ENCODE measurements around the gene TMEM130. TPM values are rescaled to one million over a fixed set of nuclear protein-coding genes. Genes with fewer than 3 reads are reported as not detected.

The TMEM130 gene
- total and polyA plus RNA-seq, 4 donors, result 0.34 to 1.5 (median 0.60) TPM

DNA sequence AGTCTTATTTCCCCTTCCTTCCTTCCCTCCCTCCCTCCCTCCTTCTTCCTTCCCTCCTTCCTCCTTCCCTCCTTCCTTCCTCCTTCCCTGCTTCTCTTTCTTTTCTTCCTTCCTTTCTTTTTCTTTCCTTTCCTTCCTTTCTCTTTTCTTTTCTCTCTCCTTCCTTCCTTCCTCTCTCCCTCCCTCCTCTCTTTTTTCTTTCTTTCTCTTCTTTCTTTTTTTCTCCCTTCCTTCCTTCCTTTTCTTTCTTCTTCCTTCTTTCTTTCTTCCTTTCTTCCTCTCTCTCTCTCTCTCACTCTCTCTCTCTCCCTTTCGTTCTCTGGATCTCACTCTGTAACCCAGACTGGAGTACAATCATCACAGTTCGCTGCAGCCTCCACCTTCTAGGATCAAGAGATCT is 6.2 kb downstream of the TMEM130 start:
- whole genome bisulfite sequencing, 2 donors, result 91 to 93% methylated on average over 2 of the region's 2 CpGs
- Histone ChIP-seq H3K36me3 (ENCODE audit: control insufficient read depth in 4 of 4, insufficient read depth in 4 of 4, low read length in 4 of 4) (no peaks in the 10 kb centered on the region), H3K9me3 (ENCODE audit: control insufficient read depth in 4 of 4, insufficient read depth in 3 of 4, low read length in 3 of 4) (no peaks in the 10 kb centered on the region), H3K9ac (ENCODE audit: insufficient read depth in 1 of 2, low read length in 2 of 2) (no peak overlapping the region), H3K4me1 (ENCODE audit: control insufficient read depth in 5 of 5, insufficient read depth in 5 of 5, low read length in 5 of 5) (no peaks in the 10 kb centered on the region), H3K27ac (ENCODE audit: low read depth in 1 of 2, low read length in 1 of 2) (no peak overlapping the region), H3K4me3 (no peak overlapping the region), H3K27me3 (ENCODE audit: control insufficient read depth in 3 of 3, insufficient read depth in 3 of 3, low read length in 2 of 3) (peaks cover 0 to 7% (median 5%) of the 10 kb centered on the region in 3 donors)
- TF ChIP-seq, protein P1, sequence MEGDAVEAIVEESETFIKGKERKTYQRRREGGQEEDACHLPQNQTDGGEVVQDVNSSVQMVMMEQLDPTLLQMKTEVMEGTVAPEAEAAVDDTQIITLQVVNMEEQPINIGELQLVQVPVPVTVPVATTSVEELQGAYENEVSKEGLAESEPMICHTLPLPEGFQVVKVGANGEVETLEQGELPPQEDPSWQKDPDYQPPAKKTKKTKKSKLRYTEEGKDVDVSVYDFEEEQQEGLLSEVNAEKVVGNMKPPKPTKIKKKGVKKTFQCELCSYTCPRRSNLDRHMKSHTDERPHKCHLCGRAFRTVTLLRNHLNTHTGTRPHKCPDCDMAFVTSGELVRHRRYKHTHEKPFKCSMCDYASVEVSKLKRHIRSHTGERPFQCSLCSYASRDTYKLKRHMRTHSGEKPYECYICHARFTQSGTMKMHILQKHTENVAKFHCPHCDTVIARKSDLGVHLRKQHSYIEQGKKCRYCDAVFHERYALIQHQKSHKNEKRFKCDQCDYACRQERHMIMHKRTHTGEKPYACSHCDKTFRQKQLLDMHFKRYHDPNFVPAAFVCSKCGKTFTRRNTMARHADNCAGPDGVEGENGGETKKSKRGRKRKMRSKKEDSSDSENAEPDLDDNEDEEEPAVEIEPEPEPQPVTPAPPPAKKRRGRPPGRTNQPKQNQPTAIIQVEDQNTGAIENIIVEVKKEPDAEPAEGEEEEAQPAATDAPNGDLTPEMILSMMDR (IDR thresholded peaks at IDR 0.05; ENCODE audit: control extremely low read depth, extremely low read depth), result no peak
- DNase-seq, result no peak
- no peak for ATAC-seq (ENCODE audit: insufficient read depth, low FRiP score)

DNA sequence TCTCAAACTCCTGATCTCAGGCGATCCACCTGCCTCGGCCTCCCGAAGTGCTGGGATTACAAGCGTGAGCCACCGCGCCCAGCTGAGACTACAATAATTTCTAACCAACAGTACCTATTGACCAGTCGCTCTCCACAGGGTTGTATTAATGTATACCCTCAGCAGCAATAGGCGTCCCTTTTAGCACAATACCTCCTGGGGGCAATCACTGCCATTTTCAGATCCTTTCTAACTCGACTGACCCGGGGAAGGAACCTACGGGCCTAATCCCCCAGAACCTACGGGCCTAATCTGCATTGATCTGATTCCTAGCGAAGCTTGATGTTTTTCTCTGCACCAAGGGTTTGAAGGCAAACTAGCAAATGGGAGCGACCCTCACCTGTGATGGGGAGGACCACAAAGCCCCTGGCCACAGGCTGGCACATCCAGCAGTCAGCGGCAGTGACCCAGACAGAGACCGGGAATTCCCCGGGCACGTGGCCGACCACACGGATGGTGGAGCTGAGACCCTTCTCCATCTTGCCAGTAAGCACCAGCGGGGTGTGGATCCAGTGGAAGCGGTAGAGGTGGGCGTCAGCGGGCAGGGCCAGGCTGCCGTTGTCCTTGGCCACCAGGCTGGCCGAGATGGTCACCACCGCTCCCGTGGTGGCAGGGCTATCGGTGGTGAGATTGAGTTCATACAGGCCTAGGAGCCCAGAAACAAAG is 6.9 kb downstream of the TMEM130 start:
- Histone ChIP-seq H3K9me3 (ENCODE audit: control insufficient read depth in 4 of 4, insufficient read depth in 3 of 4, low read length in 3 of 4) (no peaks in the 10 kb centered on the region), H3K27me3 (ENCODE audit: control insufficient read depth in 3 of 3, insufficient read depth in 3 of 3, low read length in 2 of 3) (peaks cover 0 to 2% (median 0%) of the 10 kb centered on the region in 3 donors), H3K4me1 (ENCODE audit: control insufficient read depth in 5 of 5, insufficient read depth in 5 of 5, low read length in 5 of 5) (no peaks in the 10 kb centered on the region), H3K36me3 (ENCODE audit: control insufficient read depth in 4 of 4, insufficient read depth in 4 of 4, low read length in 4 of 4) (no peaks in the 10 kb centered on the region), H3K4me3 (no peak overlapping the region), H3K27ac (ENCODE audit: low read depth in 1 of 2, low read length in 1 of 2) (no peak overlapping the region), H3K9ac (ENCODE audit: insufficient read depth in 1 of 2, low read length in 2 of 2) (no peak overlapping the region)
- 95 to 96% methylated on average over 29 of the region's 29 CpGs for WGBS, 2 donors
- no peak for ATAC-seq (ENCODE audit: insufficient read depth, low FRiP score)
- TF ChIP-seq, protein P1 (IDR thresholded peaks at IDR 0.05; ENCODE audit: control extremely low read depth, extremely low read depth), result no peak
- DNase-seq, result no peak

DNA sequence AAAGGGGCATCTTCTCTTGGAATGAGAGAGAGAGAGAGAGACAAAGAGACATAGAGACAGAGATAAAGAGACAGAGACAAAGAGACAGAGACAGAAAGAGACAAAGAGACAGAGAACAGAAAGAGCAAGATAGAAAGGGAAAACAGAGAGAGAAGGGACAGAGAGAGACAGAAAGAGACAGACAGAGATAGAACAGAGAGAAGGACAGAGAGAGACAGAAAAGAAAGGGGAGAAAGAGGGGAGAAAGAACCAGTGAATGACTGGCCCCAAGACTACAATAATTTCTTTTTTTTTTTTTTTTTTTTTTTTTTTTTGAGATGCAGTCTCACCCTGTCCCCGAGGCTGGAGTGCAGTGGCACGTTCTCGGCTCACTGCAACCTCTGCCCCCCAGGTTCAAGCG is 7.6 kb downstream of the TMEM130 start:
- no peak overlapping the region for H3K9ac ChIP-seq (ENCODE audit: insufficient read depth in 1 of 2, low read length in 2 of 2)
- ATAC-seq (ENCODE audit: insufficient read depth, low FRiP score) (no peak), DNase-seq (no peak)
- 85 to 98% methylated on average over 3 to 4 of the region's 4 CpGs for WGBS, 2 donors
- peaks cover 0 to 2% (median 0%) of the 10 kb centered on the region in 3 donors for H3K27me3 ChIP-seq (ENCODE audit: control insufficient read depth in 3 of 3, insufficient read depth in 3 of 3, low read length in 2 of 3)
- H3K4me3 ChIP-seq, result no peak overlapping the region
- TF ChIP-seq, protein P1 (IDR thresholded peaks at IDR 0.05; ENCODE audit: control extremely low read depth, extremely low read depth), result no peak
- H3K36me3 ChIP-seq (ENCODE audit: control insufficient read depth in 4 of 4, insufficient read depth in 4 of 4, low read length in 4 of 4), result no peaks in the 10 kb centered on the region
- H3K4me1 ChIP-seq (ENCODE audit: control insufficient read depth in 5 of 5, insufficient read depth in 5 of 5, low read length in 5 of 5), result no peaks in the 10 kb centered on the region
- no peak overlapping the region for H3K27ac ChIP-seq (ENCODE audit: low read depth in 1 of 2, low read length in 1 of 2)
- no peaks in the 10 kb centered on the region for H3K9me3 ChIP-seq (ENCODE audit: control insufficient read depth in 4 of 4, insufficient read depth in 3 of 4, low read length in 3 of 4)

DNA sequence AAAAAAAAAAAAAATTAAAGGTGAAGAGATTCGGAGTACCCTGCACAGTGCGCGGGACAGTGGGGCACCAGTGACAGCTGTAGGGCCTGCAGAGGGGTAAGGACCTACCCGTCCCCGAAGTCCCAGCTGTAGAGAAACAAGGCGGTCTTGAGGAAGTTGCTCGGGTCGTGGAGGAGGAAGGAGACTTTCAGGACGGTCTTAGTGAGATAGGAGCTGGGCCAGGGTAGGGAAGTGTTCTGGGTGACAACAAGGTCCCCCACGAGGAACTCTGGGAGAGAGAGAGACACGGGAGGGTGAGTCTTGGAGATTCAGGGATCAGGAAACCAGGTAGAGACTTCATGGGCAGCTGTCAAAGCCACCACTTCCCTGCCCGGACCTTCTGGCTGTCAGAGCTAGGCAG is 9.7 kb downstream of the TMEM130 start:
- 49 to 67% methylated on average over 12 of the region's 12 CpGs for WGBS, 2 donors
- Histone ChIP-seq H3K27ac (ENCODE audit: low read depth in 1 of 2, low read length in 1 of 2) (no peak overlapping the region), H3K9me3 (ENCODE audit: control insufficient read depth in 4 of 4, insufficient read depth in 3 of 4, low read length in 3 of 4) (no peaks in the 10 kb centered on the region), H3K36me3 (ENCODE audit: control insufficient read depth in 4 of 4, insufficient read depth in 4 of 4, low read length in 4 of 4) (no peaks in the 10 kb centered on the region), H3K9ac (ENCODE audit: insufficient read depth in 1 of 2, low read length in 2 of 2) (no peak overlapping the region), H3K27me3 (ENCODE audit: control insufficient read depth in 3 of 3, insufficient read depth in 3 of 3, low read length in 2 of 3) (peaks cover 0 to 2% (median 0%) of the 10 kb centered on the region in 3 donors), H3K4me1 (ENCODE audit: control insufficient read depth in 5 of 5, insufficient read depth in 5 of 5, low read length in 5 of 5) (no peaks in the 10 kb centered on the region), H3K4me3 (no peak overlapping the region)
- TF ChIP-seq, protein P1 (IDR thresholded peaks at IDR 0.05; ENCODE audit: control extremely low read depth, extremely low read depth), result no peak
- no peak for ATAC-seq (ENCODE audit: insufficient read depth, low FRiP score)
- no peak for DNase-seq
